ENCODE measurements around the gene TRPM2. TPM values are rescaled to one million over a fixed set of nuclear protein-coding genes. Genes with fewer than 3 reads are reported as not detected.
"Not testable (repeated sequence)": the region's sequence is repeated elsewhere in the genome, so short reads cannot be mapped to it uniquely, and the experiment has no call there.

The TRPM2 gene
- polyA plus RNA-seq, 5 donors = 0.93 to 2.4 (median 1.6) TPM

DNA sequence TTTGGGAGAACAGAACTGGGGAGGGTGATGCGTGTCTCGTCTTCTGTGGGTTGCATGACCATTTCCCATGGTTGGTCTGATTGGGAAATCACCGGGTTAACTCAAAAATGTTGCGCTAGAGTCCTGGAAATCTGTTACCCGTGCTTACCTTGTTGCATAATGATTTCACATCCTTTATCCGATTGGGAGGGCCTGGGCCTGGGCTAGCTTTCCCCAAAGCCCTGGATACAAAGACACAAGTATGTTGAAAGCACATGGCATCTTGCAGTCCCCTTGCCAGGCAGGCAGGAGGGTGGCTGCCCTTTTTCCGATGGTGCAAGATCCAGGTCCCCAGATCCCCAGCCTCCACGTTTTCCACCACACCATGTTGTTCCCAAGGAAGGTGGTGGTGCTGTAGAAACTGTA, 582 bp downstream of the TRPM2 start:
- no peak for DNase-seq

DNA sequence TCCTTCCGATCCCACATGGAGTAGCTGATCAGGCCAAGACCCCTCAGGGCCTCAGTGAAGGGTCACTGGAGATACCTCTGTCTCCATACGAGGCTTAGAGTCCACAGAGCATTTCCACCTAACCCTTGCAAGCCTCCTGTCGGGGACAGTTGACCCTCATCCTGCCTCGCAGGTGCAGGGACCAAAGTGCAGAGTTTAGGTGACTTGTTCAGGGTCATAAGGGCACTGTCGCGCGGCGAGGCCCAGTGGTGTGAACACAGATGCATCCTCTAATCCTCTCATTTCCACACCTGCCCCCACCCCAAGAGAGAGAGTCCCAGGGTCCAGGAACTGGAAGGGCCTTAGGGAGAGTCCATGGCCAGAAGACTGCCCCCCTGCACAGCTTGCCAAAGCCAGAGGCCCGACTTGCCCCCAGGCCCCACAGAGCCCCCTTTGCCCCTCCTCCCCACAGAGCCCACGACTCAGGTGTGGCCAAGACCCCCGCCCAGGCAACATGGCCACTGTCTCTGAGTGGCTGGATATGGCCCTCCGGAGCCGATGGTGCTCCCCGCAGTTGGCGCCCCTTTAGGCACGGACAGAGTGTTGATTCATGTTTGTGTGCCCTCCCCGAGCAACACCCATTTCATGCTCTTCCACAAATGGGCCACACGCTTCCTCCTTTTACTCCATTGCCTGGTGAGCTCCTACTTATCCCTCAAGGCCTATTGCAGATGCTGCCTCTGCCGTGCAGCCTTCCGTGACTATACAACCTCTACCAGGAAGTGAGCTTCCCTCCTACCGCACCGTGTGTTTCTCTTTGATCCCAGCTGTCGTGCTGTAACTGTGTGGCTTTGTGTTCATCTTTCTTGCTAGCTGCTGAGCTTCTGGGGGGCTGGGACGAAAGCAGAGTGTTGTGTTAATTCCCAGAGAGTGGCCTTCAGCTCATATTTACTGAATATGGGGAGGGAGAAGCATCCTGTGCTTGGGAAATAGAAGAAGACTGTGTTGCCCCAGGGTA, 1.7 kb downstream of the TRPM2 start:
- no peak for DNase-seq

DNA sequence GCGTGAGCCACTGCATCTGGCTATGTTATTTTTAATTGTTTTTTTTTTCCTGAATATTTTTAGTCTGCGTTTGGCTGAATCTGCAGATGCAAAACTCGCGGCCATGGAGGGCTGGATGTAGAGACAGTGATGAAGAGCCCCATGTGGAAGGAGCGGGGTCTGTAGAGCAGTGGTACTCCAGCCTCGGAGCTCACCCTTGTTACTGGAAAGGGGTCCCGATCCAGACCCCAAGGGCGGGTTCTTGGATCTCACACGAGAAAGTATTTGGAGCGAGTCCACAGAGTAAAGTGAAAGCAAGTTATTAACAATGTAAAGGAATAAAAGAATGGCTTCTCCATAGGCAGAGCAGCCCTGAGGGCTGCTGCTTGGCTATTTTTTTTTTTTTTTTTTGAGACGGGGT, 2.7 kb downstream of the TRPM2 start:
- no peak for DNase-seq

DNA sequence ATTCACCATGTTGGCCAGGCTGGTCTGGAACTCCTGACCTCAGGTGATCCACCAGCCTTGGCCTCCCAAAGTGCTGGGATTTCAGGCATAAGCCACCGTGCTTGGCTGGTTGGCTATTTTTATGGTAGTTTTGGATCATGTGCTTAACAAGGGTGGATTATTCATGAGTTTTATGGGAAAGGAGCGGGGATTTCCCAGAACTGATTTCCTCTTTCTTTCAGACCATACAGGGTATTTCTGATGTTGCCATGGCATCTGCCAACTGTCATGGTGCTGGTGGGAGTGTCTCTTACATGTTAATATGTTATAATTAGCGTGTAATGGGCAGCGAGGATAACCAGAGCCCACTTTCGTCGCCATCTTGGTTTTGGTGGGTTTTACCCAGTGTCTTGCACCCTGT, 3.2 kb downstream of the TRPM2 start:
- no peak for DNase-seq

DNA sequence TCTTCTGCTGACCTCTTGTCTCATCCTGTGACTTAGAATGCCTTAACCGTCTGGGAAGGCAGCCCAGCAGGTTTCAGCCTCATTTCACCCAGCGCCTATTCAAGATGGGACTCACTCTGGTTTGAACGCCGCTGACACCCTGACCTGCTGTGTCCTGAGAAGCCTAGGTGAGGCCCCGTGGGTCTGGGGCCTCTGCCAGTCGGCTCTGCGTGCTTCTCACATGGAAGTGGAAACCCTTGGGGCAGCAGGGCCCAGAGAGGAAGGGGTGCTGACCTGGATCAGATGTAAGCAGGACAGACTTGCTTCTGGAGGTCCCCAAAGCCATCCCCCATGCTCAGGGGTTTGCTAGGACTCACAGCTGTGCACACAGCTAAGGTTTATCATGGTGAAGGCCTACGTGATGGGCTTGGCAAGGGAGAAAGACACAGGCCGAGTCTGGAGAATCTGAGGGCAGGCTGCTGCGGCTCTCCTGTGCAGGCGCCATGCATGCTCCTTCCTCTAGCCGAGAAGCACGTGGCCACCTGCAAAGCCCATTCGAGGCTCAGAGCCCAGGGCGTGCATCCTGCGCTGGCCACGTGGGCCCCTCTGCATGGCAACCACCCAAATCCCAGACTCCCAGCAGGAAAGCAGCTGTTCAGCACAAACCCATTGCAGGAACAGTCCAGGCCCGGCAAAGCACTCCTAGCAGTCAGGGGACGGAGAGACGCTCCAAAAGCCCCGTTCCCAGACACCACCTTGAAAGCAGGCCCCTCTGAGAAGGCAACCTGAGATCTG, 3.8 kb downstream of the TRPM2 start:
- DNase-seq = no peak

DNA sequence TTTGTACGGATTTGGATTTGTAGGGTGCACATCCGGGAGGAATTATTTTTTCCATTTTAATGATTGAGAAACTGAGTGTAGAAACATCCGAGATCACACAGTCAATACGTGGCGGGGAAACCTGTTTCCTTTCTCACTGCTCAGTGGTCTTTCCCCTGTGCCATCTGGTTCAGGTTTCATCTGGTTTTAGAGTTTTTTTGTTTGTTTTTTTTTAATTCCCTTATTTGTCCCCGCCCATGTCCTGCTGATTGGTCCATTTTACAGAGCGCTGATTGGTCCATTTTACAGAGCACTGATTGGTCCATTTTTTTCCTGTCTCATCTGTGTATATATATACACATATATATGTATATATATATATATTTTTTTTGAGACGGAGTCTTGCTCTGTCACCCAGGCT, 6.0 kb downstream of the TRPM2 start:
- DNase-seq = no peak

DNA sequence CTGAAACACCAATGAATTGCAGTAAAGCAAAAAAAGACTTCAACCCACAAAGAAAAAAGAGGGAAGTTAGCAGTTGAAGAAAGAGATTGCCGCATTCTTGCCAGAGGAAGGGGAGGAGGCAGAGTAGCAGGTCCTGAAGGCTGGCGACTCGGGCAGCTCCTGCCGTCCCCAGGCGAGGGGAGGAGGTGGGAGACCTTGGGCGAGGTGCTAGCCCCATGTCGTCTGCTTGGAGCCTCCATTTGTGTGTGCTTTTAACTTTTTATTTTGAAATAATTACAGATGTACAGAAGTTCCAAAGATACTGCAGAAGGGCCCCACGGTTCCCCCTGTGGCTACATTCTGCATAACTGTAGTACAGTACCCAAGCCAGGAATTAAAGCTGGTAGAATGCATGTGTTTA, 6.7 kb downstream of the TRPM2 start:
- DNase-seq = no peak

DNA sequence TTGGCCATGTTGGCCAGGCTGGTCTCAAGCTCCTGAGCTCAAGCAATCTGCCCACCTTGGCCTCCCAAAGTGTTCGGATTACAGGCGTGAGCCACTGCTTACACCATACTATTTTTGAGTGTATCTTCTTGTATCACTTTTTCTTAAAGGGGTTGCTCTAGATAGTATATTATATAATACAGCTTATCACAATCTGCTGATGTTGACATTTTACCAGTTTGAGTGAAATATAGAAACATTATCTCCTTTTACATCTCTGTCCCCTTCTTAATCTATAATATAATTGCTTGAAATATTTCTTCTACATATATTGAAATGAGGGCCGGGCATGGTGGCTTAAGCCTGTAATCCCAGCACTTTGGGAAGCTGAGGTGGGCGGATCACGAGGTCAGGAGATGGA, 8.5 kb downstream of the TRPM2 start:
- DNase-seq = not testable (repeated sequence)

DNA sequence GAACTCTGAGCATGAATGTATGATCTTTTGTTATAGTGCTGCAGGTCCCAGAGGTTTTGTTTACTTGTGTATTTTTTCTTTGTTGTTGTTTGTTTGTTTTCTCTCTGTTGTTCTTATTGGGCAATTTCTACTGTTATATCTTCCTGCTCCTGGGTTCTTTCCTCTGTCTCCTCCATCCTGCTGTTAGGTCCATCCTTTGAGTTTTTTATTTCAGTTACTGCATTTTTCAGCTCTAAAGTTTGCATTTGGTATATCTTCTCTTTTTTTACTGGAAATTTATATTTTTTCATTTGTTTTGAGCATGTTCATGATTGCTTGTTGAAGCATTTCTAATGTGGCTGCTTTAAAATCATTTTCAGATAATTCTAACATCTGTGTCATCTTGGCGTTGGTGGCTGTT, 9.9 kb downstream of the TRPM2 start:
- no peak for DNase-seq

DNA sequence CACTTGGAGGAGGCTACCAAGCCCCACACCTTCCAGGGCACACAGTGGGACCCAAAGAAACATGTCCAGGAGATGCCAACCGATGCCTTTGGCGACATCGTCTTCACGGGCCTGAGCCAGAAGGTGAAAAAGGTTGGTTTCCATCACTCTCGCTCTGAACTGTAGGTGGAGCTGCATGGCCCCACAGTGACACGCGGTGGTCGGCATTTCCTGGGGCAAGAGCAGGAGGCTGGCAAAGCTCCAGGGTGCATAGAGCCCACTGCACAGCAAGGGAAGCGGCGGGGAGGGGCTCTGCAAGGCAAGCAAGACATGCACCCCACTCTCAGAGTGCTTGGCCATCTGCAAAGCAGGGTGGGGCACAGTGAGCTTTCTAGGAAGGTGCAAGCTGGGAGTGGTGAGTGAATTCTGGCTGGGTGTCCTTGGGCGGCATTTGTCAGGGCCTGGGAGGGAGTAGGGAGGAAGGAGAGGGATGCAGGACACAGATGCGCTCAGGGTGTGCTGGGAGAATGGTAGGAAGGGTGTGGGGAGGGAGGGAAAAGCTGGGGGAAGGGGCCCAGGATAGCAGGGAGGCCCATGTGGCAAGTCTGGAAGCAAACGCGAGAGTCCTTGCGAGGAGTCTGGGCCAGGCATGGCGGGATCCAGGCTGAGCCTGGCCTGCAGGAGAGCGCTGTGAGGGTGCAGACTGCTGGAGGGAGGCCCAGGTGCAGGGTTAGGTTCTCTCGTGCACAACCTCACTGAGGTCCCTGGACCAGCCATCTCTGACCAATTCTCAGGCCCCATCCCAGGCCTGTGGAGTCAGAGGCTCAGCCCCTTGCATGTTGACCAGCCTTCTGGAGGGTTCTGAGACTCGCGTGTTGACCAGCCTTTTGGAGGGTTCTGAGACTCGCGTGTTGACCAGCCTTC, 11.0 kb downstream of the TRPM2 start:
- no peak for DNase-seq

DNA sequence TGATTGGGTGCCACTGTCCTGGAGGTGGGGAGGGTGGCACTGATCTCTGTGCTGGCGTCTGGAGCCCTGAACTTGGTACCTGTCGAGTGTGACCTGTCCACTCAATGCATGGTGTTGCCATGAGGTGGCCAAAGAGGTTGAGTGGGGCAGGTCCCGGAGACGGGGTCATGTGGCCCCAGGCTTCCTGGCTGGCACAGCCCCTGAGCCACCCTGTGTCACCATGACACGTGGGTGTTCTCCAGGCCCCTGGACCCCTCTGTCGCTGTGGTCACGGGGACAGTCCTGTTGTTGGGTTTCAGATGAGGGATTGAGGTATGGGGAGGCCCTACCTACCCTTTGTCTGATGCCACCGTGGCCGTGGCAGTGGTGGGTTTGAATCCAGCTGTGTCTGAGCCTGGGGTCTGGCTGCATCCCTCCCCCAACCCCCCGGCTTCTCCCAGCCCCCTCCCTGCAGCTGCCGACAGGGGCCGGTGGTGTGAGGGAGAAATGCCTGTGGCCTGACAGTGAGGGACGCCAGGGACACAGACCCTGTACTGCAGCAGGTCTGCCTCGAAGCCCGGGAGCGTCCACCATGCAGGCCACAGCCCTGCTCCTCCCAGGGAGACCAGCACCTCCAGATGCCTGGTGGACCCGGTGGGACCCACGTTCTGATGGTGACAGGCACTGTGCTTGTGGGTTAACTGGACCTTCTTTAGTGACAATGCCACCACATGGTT, 12.0 kb downstream of the TRPM2 start:
- no peak for DNase-seq

DNA sequence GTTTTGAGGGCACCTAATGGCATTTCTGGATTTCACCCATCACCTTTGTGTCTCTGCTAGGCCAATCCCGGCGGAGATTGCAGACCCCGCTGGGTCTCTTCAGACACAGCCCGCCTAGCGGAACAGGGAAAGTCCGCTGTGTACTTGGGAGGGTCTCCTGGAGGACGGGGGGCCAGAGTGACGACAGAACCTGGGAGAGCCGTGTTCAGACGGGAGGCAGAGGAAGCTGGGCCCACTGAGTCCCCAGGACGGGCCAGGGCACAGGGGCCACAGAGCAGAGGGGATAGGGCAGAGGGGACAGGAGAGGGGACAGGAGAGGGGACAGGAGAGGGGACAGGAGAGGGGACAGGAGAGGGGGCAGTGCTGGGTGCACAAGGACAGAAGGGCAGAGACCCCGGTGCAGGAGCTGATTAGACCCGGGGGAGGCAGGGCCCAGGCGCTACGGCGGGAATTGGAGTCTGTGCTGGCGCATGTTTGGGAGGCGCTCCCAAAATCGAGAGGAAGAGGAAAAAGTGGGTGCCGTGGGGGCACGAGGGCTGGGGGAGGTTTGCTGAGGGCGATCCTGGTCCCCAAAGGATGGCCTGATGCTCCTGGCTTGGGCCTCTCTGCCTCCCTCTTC, 12.7 kb downstream of the TRPM2 start:
- DNase-seq = no peak

DNA sequence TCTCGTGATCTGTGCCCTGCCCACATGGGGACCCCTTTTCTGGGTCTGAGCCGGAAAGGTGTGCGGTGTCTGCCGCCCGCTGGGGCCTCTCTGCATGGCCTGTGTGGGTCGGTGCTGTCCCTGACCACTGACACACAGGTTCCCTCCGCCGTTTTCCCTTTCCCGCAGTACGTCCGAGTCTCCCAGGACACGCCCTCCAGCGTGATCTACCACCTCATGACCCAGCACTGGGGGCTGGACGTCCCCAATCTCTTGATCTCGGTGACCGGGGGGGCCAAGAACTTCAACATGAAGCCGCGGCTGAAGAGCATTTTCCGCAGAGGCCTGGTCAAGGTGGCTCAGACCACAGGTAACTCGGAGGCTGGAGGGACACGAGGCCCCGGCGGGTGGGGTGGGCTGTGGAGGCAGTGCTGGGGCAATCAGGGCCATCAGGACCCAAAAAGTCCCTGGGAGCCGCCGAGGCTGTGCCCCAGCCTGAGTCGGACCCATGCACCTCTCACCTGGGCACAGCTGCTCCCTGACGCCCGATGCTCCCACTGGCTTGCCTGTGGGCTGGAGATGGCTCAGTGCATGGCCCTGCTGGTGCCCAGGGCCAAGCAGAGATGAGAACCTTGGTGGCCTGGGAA, 13.3 kb downstream of the TRPM2 start:
- DNase-seq = no peak

DNA sequence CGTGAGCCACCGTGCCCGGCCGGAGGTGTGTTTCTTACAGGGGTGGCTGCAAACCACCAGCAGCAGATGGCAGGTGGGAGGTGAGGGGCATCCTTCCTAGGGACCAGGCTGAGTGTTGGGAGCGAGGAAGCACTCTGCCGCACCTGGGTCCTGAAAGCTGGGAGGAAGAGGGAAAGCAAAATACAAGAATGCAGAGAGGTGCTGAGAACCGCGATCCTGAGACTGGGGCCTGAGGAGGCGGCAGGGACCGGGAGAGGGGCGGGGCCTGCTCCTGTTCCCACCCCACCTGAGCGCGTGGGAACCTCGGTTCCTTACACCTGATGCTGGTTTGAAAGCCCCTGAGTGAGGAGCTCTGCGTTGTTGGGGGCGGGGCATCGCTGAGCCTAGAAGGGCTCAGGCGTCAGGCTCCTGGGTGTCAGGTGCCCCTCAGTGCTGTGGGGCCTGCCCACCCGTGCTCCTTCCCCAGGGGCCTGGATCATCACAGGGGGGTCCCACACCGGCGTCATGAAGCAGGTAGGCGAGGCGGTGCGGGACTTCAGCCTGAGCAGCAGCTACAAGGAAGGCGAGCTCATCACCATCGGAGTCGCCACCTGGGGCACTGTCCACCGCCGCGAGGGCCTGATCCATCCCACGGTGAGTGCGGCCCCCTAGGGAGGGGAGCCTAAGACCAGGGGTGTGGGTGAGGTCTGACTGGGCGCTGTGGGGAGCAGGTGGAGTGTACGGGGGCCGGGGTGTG, 15.5 kb downstream of the TRPM2 start:
- DNase-seq = no peak

DNA sequence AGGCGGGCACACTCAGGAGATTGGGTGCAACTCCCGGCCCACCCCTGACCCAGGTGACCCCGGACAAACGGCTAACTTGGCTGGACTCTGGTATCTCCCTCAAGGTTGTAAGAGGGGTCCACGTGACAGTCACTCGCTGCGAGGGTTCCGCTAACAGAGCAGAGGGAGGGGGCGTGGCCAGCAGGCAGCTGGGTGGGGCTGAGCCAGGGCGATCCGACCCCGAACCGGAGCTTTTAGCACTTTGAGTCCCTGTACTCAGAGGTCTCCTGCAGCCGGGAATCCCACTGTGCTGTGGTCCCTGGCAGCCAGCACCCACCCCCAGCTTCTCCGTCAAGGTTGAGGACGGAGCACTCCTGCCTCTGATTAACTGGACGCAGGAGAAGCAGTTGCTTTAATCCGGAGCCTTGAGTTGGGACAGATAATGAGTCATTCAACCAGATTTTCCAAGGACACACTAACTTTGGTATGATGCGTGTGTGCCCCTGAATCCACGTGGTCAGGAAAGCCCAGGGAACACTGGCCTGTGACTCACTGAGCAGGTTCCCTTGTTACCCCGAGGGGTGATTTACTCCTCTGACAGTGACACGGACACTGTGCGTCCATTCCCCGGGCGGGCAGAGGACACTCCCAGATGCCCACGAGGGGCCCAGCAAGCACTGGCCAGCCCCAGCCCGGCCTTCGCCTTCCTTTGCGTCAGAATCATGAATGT, 16.8 kb downstream of the TRPM2 start:
- no peak for DNase-seq

DNA sequence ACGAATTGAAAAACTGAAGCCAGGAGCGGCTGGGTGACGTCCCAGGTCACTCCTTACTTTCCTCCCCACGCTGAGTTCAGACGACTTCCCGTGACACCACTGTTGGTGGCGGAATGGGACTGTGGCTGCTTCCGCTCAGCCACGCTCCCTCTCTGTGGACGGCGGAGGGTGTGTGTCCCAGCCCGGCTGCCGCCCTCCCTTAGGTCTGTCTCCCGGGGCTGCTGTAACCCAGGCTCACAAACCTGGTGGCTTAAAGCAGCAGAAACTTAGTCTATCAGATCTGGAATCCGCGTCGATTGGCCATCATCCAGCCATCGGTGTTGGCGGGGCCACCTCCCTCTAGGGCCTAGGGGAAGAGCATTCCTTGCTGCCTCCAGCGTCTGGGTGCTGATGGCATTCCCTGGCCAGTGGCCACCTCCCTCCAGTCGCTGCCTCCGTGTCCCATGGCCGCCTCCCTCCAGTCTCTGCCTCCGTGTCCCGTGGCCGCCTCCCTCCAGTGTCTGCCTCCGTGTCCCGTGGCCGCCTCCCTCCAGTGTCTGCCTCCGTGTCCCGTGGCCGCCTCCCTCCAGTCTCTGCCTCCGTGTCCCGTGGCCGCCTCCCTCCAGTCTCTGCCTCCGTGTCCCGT, 17.5 kb downstream of the TRPM2 start:
- DNase-seq = no peak

DNA sequence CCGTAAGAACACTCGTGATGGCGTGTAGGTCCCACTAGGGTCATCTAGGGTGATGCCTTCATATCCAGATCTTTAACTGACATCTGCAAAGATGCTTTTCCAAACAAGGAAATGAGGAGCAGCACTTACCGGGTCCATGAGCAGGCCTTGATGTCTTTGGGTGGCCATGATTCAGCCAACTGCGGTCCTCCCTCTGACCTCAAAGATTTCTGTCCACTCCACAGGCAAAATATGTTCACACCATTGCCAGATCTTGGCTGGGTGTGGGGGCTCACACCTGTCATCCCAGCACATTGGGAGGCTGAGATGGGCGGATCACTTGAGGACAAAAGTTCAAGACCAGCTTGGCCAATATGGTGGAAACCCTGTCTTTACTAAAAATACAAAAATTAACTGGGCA, 18.2 kb downstream of the TRPM2 start:
- no peak for DNase-seq

DNA sequence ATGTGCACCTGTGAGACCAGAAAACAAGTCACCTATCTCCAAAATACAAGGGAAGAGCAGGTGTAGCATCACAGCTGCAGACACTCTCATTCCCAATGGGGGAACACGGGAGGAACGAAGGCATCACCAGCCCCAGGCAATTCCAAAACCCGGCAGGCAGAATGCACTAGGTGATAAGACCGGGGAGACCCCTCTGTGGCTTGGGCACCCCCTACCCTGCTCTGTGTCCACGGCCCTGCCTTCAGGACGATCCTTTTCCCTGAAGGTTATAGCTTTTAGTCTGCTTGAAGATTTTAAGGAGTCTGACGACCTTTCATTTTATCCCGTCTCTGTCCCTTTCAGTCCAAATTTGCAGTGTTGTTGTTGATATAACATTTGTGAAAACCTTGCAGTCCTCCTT, 19.2 kb downstream of the TRPM2 start:
- DNase-seq = no peak
